HT1080 (cell line): ENCODE results near the gene DNAJB6. TPM values are rescaled to one million over a fixed set of nuclear protein-coding genes. Genes with fewer than 3 reads are reported as not detected.

Source experiments
- DNase-seq: peaks from one replicate; pipeline ENCODE4 v3.0.0-alpha.2; 2015; ENCODE audit warnings: low read depth
- total RNA-seq: library from RNA; depleted of rRNA; stranded (reverse); fragments of >200 nt; shearing (Covaris generic); gene quantifications from 2 replicates; pipeline ENCODE4 v1.2.3, GENCODE V29; 2014; rRNA removed

The DNAJB6 gene
- total RNA-seq, 1 experiment from 2014 or later, result 196 TPM

DNA sequence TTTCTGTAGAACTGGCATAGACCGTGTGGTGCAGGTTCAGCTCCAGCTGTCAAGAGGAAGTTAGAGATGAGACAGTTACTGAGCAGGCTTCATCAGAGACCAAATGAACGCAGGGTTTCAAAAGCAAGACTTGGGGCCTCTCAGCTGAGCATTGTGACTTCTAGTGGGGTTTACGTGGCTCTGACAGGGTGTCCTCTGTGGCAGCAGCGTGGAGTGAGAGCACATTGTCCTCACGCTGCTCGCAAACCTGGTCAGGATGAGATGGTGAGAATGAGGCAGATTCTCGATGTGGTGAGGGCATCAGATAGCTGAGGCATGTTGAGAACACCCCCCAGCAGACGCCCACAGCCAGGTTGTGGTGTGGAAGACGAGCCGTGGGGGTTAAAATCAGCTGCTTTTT lies 126.0 kb downstream of the DNAJB6 start:
- DNase-seq, result no peak

DNA sequence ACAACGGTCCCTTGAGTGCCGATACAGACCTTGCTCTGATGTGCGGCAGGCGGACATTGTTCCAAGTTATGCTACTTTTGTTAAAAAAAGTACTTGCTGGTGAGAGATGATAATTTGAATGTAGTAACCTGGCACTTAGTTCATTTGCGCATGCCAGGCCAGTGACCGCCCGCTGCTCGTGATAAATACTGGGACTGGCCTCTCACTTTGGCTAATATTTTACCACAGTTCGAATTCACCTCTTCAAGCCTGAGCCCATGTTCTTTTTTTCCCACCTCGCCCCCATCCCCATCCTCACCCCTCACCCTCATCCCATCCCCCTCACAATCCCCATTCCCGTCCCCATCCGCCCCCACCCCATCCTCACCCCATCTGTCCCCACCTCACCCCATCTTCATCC lies 126.4 kb downstream of the DNAJB6 start:
- no peak for DNase-seq

DNA sequence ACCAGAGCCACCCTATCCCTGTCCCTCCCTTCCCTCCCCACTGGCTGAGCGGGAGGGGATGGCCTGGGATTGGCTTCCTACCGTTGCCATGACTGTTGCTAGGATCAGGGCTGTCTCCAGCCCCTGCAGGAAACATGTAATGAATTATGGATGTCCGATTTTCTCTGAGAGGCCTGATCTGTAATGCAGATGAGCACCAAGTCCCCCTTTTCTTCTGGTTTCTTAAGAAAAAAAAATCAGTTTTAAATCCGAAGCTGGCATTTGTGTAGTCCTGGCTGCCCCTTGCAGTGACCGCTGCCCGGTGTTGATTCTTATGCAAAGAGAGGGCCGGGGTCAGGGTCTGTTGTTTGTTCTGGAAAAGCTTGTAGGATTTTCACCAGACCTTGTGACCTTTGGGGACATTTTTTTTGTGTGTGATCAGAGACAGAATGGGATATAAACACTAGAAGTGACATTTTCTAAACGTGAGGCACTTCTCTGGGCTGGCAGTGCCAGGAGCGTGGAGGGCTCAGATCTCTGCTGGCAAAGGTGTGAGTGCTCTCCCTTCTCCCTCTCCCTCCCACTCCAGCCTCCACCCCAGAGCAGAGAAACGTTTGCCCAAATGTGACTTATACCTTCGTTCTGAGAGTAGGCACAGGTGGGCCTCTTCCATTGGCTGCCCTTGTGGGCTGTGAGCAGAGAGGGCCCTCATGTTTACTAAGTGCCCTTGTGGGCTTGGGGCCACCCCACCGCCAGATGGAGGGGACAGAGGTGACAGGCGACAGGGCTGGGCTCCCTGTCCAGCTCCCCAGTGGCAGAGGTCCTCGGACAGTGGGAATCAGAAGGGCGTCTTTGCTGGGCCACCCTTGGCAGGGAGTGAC lies 127.5 kb downstream of the DNAJB6 start:
- no peak for DNase-seq

DNA sequence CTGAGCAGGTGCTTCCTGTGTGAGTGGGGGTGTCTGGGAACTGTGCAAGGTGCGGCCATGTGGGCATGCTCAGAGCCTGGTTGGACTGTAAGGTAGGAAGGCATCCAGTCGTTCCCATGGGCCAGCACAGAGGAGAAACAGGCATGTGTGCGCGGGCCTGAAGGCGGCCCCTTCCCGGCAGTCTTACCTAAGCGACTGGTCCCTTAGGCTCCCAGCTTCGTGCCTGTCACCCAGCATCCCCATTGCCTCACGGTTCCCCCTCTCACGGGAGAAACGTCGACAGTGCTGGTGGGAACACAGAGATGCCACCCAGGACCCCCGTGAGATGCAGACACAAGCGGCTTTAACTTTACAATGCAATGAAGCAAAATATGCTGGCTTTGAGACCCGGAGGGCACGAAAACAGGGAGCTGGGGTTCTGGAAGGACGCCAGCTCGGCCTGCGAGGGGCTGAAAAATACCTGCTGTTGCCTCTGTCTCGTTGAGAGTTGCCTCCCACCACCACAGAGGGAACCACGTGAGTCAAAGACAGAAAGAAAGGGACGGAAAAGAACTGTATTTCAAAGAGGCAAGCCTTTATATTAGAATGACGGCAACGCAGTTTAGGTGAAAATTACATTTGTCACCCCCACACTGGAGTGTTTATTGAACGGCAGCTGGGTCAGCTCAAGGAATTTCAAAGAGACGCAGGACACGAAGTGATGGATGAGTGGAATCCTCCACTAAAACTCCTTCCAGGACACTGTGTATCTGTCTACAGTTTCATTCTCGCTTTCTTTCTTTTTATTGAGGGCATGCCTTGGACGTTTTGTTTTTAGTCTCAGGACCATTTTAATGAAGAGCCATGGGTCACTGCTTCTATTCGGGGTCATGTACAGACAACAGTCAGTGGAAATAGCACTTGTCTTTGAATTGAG lies 128.4 kb downstream of the DNAJB6 start:
- no peak for DNase-seq

DNA sequence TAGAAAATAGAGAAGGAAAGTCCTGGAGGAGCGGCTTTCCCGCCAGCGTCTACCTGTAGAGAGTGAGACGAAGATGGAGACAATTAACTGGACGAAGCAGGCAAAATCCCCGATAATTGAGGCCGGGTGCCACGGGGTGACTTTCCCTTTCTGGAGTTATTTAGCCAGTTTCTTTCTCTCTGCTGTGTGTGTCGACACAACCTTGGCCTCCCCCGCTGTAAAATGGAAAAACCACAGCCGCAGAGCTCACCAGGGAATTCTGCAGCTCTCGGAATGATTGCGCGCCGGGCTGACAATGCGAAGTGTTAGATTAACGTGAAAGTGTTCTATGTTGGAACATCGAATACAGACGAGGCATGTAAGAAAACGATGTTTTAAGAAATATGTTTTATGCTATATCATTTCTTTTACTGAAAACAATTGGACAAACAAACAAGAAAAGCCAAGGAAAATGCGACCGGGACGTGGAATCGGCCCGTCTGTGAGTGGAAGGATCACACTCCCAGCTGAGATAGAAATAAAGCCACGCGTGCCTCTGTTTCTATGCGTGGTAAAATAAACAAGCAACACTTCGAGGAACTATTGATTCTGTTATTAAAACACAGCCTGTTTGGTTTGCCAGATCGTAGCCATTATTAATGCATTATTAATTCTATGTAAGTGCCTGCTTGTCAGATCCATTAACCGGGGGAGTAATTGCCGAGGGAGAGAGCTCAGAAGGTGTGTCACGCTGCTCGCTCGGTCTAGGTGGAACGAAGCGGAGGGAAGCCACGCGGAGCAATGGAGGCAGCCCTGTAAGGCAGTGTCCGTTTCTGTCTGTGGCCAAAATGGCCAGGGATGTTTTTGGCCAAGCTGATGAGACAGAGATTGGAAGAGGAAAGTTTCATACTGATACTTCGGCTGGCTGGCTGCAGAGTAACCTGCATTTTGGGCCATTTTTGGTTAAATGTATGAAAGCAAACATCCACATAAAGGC lies 129.4 kb downstream of the DNAJB6 start:
- DNase-seq, result no peak

DNA sequence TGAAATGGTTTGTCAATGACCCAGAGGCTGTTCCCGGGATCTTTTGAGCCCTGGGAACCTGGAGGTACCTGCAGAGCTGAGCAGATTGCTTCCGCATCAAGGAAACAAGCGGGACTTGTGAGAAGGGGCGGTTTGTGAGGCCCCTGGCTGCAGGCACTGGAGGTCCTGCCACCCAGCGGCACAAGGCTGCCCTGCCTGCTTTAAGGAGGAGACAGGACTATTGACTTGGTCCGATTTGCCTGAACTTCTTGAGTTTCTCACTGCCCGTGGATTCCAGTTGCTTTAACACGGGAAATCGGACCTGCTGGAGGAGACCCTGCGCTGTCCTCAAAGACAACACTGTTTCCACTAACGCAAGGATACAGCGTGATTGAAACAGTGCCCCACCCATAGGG lies 130.1 kb downstream of the DNAJB6 start:
- no peak for DNase-seq

Other genes with a start within 250 kb of the DNAJB6 start
- gene UBE3C, start 198.1 kb upstream of the DNAJB6 start, total RNA-seq, result 93.2 and 97.0 TPM in 2 replicates